BJ (cell line): ENCODE data around the gene XKR7. TPM values are rescaled to one million over a fixed set of nuclear protein-coding genes. Genes with fewer than 3 reads are reported as not detected.

ENCODE experiments used
- CTCF ChIA-PET: fragments of 350-600 bp; formaldehyde crosslinking; extraction: SDS; loops from one replicate; lab custom pipeline; 2021; ENCODE audit warnings: antibody characterized with exemption, inconsistent platforms; lab: Yijun Ruan, JAX
- POLR2A ChIA-PET: fragments of 300-600 bp; sonication (Branson Sonifier 250); formaldehyde crosslinking; extraction: SDS; loops from one replicate; lab custom pipeline; 2021; ENCODE audit warnings: antibody characterized with exemption; lab: Charles Lee
- DNase-seq: peaks from one replicate; pipeline ENCODE4 v3.0.0-alpha.2; 2011; ENCODE audit warnings: low read depth
- H3K27me3 ChIP-seq: 2 replicates; pipeline ENCODE4 v1.6.0; 2011; ENCODE audit warnings: low read length; ENCODE audit not compliant: control insufficient read depth, insufficient read depth
- H3K36me3 ChIP-seq: 2 replicates; pipeline ENCODE4 v1.5.1; 2011; ENCODE audit warnings: low read length; ENCODE audit not compliant: control insufficient read depth, insufficient read depth
- H3K4me3 ChIP-seq: 2 replicates; pipeline ENCODE4 v1.5.1; 2011; ENCODE audit warnings: low read depth, mild to moderate bottlenecking, control low read depth, low read length
- polyA plus RNA-seq: library from polyadenylated mRNA; depleted of rRNA; stranded (reverse); fragments of >200 nt; gene quantifications from 2 replicates; pipeline ENCODE4 v1.2.3, GENCODE V29; 2011
- TF ChIP-seq, protein P1 (sequence below): IDR thresholded peaks from 2 replicates; pipeline ENCODE4 v1.5.1; 2011; ENCODE audit warnings: low read depth, mild to moderate bottlenecking, control low read depth, inconsistent platforms, low read length, moderate library complexity; ENCODE audit not compliant: insufficient read depth

The XKR7 gene
- polyA plus RNA-seq, 1 experiment, result 0.01 TPM

- no peaks in the 10 kb centered on the region for H3K36me3 ChIP-seq
- ChIA-PET CTCF (interaction anchor here (0.8 kb wide), 1 partner anchor 135 kb away, joined by 3 read pairs; the partner anchor contains the start of gene FOXS1), POLR2A (interaction anchor here (0.7 kb wide), 1 partner anchor 32 kb away, joined by 15 read pairs; no protein-coding TSS in a partner anchor)
- no peak overlapping the region for H3K4me3 ChIP-seq
- no peak for DNase-seq
- TF ChIP-seq, protein P1, sequence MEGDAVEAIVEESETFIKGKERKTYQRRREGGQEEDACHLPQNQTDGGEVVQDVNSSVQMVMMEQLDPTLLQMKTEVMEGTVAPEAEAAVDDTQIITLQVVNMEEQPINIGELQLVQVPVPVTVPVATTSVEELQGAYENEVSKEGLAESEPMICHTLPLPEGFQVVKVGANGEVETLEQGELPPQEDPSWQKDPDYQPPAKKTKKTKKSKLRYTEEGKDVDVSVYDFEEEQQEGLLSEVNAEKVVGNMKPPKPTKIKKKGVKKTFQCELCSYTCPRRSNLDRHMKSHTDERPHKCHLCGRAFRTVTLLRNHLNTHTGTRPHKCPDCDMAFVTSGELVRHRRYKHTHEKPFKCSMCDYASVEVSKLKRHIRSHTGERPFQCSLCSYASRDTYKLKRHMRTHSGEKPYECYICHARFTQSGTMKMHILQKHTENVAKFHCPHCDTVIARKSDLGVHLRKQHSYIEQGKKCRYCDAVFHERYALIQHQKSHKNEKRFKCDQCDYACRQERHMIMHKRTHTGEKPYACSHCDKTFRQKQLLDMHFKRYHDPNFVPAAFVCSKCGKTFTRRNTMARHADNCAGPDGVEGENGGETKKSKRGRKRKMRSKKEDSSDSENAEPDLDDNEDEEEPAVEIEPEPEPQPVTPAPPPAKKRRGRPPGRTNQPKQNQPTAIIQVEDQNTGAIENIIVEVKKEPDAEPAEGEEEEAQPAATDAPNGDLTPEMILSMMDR, result no peak
- H3K27me3 ChIP-seq, result peaks cover 12% of the 10 kb centered on the region
Observed at GRCh38 chr20:31979713-31980426, 11.9 kb downstream of the XKR7 start.

DNA sequence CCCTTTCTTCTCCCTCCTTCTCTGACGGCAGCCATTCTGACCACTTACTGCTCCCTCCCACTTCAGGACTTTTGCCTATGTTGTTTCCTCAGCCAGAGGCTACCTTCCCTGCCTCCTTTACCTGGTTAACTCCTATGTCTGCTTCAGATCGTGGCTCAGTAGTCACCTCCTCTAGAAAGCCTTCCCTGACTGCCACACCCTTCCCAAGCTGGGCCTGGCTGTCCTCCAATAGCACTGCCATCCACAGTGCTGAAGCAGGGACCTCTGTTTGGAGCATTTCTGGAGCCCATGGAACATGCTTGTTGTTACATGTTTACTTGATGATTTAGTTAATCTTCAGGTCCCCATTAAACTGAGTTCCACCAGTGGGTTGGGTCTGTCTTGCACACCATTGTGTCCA is 13.8 kb downstream of the XKR7 start:
- no peak overlapping the region for H3K4me3 ChIP-seq
- no peak for DNase-seq
- H3K27me3 ChIP-seq, result peaks cover 11% of the 10 kb centered on the region
- POLR2A ChIA-PET, result no interaction called here
- CTCF ChIA-PET, result no interaction called here
- TF ChIP-seq, protein P1, result no peak
- no peaks in the 10 kb centered on the region for H3K36me3 ChIP-seq

GRCh38 chr20:31984981-31985471 is 17.1 kb downstream of the XKR7 start:
- ChIA-PET CTCF (interaction anchor here (1.0 kb wide), 1 partner anchor 132 kb away, joined by 3 read pairs; no protein-coding TSS in a partner anchor), POLR2A (no interaction called here)
- TF ChIP-seq, protein P1, result no peak
- Histone ChIP-seq H3K4me3 (no peak overlapping the region), H3K27me3 (peaks cover 8% of the 10 kb centered on the region), H3K36me3 (no peaks in the 10 kb centered on the region)
- DNase-seq, result no peak

GRCh38 chr20:31987744-31988143 is 19.8 kb downstream of the XKR7 start:
- Histone ChIP-seq H3K36me3 (no peaks in the 10 kb centered on the region), H3K4me3 (no peak overlapping the region), H3K27me3 (peaks cover 8% of the 10 kb centered on the region)
- TF ChIP-seq, protein P1, result no peak
- POLR2A ChIA-PET, result no interaction called here
- CTCF ChIA-PET, result interaction anchor here (0.9 to 1.7 kb wide), 2 partner anchors 20 to 43 kb away, joined by 3 to 4 read pairs; no protein-coding TSS in a partner anchor
- DNase-seq, result no peak

- H3K4me3 ChIP-seq, result no peak overlapping the region
- CTCF ChIA-PET, result interaction anchor here (0.9 to 1.7 kb wide), 2 partner anchors 19 to 42 kb away, joined by 3 to 4 read pairs; no protein-coding TSS in a partner anchor
- TF ChIP-seq, protein P1, result no peak
- POLR2A ChIA-PET, result no interaction called here
- peaks cover 13% of the 10 kb centered on the region for H3K27me3 ChIP-seq
- no peak for DNase-seq
- H3K36me3 ChIP-seq, result no peaks in the 10 kb centered on the region
Observed at GRCh38 chr20:31988430-31989015, 20.6 kb downstream of the XKR7 start.
